Activated naive CD4-positive, alpha-beta T cell treated with anti-CD3 and anti-CD28 coated beads, Interleukin-2, amount 50 U/mL, for 72 hours (primary cell): ENCODE measurements around the gene CEP170B. TPM values are rescaled to one million over a fixed set of nuclear protein-coding genes. Genes with fewer than 3 reads are reported as not detected.
"Not testable (repeated sequence)": the region's sequence is repeated elsewhere in the genome, so short reads cannot be mapped to it uniquely, and the experiment has no call there.

Source experiments
- ATAC-seq, 2 donors: fragments of 150-1000 bp; cut with Tn5 transposase; 2 replicates each; pipeline ENCODE4 v1.10.0; 2021; ENCODE audit warnings: mild to moderate bottlenecking in 2 of 2, moderate library complexity in 2 of 2
- DNase-seq, 2 donors: peaks; one replicate each; pipeline ENCODE4 v3.0.0; 2021 to 2022; ENCODE audit warnings: low spot score in 2 of 2
- H3K27ac Mint-ChIP-seq, 2 donors: one replicate each; pipeline ENCODE4 v1.8.0; 2022; ENCODE audit warnings: mild to moderate bottlenecking in 2 of 2, mixed read lengths in 2 of 2
- H3K36me3 Mint-ChIP-seq, 2 donors: one replicate each; pipeline ENCODE4 v1.8.0; 2022; ENCODE audit warnings: mixed read lengths in 2 of 2
- H3K9me3 Mint-ChIP-seq, 2 donors: one replicate each; pipeline ENCODE4 v1.8.0; 2022; ENCODE audit warnings: mixed read lengths in 2 of 2
- total RNA-seq, 2 donors: library from RNA; stranded (reverse); gene quantifications; one replicate each; pipeline ENCODE4 v1.2.3, GENCODE V29; 2022

Gene CEP170B
- total RNA-seq, 2 donors from 2014 or later, result 6.0 to 9.4 TPM

- Mint-ChIP-seq H3K27ac (no peak overlapping the region), H3K36me3 (no peaks in the 10 kb centered on the region), H3K9me3 (no peaks in the 10 kb centered on the region)
- no peak for DNase-seq
- ATAC-seq, result no peak
Observed at GRCh38 chr14:104937694-104938365, 72.8 kb downstream of the CEP170B start.

DNA sequence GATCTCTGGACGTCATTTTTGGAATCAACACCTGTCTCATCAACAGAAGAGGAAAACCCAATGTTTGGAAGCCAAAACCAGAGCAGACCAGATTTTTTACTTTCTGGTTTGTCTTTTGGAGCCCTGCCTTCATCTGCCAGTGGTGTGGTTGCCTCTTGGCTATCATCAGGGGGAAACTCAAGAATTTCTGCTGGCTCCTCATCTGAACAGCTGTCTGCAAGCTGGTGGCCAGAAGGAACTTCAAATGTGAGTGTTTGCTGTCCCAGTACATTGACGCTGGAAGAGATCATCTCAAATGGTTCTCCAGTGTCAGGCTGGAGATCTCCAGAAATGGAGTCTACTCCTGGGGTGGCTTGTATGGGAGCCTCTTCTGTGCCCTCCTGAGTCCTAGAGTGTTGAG, 73.4 kb downstream of the CEP170B start:
- H3K9me3 Mint-ChIP-seq, result no peaks in the 10 kb centered on the region
- H3K36me3 Mint-ChIP-seq, result no peaks in the 10 kb centered on the region
- no peak overlapping the region for H3K27ac Mint-ChIP-seq
- ATAC-seq (no peak), DNase-seq (no peak)

- no peak overlapping the region for H3K27ac Mint-ChIP-seq
- ATAC-seq (no peak), DNase-seq (no peak)
- H3K36me3 Mint-ChIP-seq, result no peaks in the 10 kb centered on the region
- H3K9me3 Mint-ChIP-seq, result no peaks in the 10 kb centered on the region
Observed at GRCh38 chr14:104938960-104939359, 73.9 kb downstream of the CEP170B start.

- ATAC-seq (peak in 1 of 2 donors; percentile 57), DNase-seq (no peak)
- Mint-ChIP-seq H3K27ac (no peak overlapping the region), H3K36me3 (no peaks in the 10 kb centered on the region), H3K9me3 (no peaks in the 10 kb centered on the region)
Observed at GRCh38 chr14:104939666-104940410, 74.8 kb downstream of the CEP170B start.

GRCh38 chr14:104940526-104941150, 75.6 kb downstream of the CEP170B start:
- no peaks in the 10 kb centered on the region for H3K36me3 Mint-ChIP-seq
- no peak for ATAC-seq
- H3K27ac Mint-ChIP-seq, result peak overlapping the region in 1 of 2 donors; percentile 10
- H3K9me3 Mint-ChIP-seq, result no peaks in the 10 kb centered on the region
- no peak for DNase-seq

DNA sequence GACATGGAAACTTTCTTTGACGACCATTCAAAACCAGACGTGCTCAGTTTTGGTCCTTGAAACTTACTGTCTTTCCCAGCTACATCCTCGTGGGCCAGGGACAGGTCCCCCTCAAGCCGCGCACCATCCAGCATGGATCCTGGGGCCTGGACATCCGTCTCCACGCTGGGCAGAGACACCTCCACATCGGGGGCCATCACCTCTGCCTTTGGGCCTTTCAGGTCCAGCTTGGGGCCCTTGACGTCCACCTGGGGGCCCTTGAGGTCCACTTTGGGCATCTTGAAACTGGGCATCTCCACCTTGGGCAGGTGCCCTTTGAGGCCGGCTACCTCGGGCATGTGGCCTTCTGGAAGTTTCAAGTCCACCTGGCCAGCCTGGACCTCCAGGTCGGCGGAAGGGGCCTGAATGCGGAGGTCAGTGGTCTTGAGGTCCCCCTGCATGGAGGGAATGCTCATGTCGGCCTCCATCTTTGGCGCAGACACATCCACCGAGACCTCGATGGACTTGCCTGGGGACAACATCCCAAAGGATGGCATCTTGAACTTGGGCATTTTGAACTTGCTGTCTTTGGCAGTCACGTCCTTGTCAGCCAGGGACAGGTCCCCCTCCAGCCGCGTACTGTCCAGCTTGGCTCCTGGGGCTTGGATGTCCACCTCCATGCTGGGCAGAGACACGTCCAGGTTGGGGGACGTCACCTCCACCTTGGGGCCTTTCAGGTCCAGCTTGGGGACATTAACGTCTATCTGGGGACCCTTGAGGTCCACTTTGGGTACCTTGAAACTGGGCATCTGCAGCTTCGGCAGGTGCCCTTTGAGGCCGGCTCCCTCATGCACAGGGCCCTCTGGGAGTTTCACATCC, 76.7 kb downstream of the CEP170B start:
- Mint-ChIP-seq H3K27ac (no peak overlapping the region), H3K36me3 (no peaks in the 10 kb centered on the region), H3K9me3 (no peaks in the 10 kb centered on the region)
- DNase-seq, result no peak
- ATAC-seq, result no peak

DNA sequence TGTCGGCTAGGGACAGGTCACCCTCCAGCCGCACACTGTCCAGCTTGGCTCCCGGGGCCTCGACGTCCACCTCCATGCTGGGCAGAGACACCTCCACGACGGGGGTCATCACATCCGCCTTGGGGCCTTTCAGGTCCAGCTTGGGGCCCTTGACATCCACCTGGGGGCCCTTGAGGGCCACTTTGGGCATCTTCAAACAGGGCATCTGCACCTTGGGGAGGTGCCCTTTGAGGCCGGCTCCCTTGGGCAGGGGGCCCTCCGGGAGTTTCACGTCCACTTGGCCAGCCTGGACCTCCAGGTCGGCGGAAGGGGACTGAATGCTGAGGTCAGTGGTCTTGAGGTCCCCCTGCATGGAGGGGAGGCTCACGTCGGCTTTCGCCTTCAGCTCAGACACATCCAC, 77.5 kb downstream of the CEP170B start:
- no peak for DNase-seq
- Mint-ChIP-seq H3K36me3 (no peaks in the 10 kb centered on the region), H3K9me3 (no peaks in the 10 kb centered on the region), H3K27ac (no peak overlapping the region)
- no peak for ATAC-seq

- not testable (repeated sequence) for H3K36me3 Mint-ChIP-seq, ATAC-seq, H3K9me3 Mint-ChIP-seq, H3K27ac Mint-ChIP-seq, DNase-seq
Observed at GRCh38 chr14:104943216-104944015, 78.3 kb downstream of the CEP170B start.

DNA sequence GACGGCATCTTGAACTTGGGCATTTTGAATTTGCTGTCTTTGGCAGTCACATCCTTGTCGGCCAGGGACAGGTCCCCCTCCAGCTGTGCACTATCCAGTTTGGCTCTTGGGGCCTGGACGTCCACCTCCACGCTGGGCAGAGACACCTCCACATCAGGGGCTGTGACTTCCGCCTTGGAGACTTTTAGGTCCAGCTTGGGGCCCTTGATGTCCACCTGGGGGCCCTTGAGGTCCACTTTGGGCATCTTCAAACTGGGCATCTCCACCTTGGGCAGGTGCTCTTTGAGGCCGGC, 78.9 kb downstream of the CEP170B start:
- H3K9me3 Mint-ChIP-seq, ATAC-seq, DNase-seq, H3K36me3 Mint-ChIP-seq, H3K27ac Mint-ChIP-seq: not testable (repeated sequence)

GRCh38 chr14:104944436-104945205, 79.6 kb downstream of the CEP170B start:
- not testable (repeated sequence) for ATAC-seq, H3K36me3 Mint-ChIP-seq, DNase-seq, H3K9me3 Mint-ChIP-seq, H3K27ac Mint-ChIP-seq

DNA sequence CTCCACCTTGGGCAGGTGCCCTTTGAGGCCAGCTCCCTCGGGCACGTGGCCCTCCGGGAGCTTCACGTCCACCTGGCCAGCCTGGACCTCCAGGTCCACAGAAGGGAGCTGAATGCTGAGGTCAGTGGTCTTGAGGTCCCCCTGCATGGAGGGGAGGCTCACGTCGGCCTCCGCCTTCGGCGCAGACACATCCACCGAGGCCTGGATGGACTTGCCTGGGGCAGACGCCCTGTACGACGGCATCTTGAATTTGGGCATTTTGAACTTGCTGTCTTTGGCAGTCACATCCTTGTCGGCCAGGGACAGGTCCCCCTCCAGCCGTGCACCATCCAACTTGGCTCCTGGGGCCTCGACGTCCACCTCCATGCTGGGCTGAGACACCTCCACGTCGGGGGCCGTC, 80.2 kb downstream of the CEP170B start:
- not testable (repeated sequence) for ATAC-seq, DNase-seq, H3K9me3 Mint-ChIP-seq, H3K36me3 Mint-ChIP-seq
- H3K27ac Mint-ChIP-seq, result peak overlapping the region in 1 of 2 donors; percentile 60

Other genes starting within 250 kb of the CEP170B start
- 10 to 100 TPM; 48.6 to 82.7 TPM for gene INF2, start 175.7 kb upstream of the CEP170B start, total RNA-seq
- 1 to 10 TPM; 2.7 to 7.3 TPM for gene ADSS1, start 141.0 kb upstream of the CEP170B start, total RNA-seq
- 10 to 100 TPM; 86.1 to 87.1 TPM for gene SIVA1, start 112.1 kb upstream of the CEP170B start, total RNA-seq
- 100 to 1,000 TPM; 111 to 113 TPM for gene AKT1, start 69.5 kb upstream of the CEP170B start, total RNA-seq
- 1 to 10 TPM; 2.0 to 2.9 TPM for gene ZBTB42, start 64.2 kb upstream of the CEP170B start, total RNA-seq
- gene PLD4, start 59.6 kb downstream of the CEP170B start, total RNA-seq, result under 1 TPM in 1 of 2 donors, not detected in 1; 0.04 TPM
- under 1 TPM; 0.02 to 0.10 TPM for gene AHNAK2, start 113.1 kb downstream of the CEP170B start, total RNA-seq
- gene CLBA1, start 120.5 kb downstream of the CEP170B start, total RNA-seq, result under 1 TPM; 0.20 to 0.97 TPM
- gene CDCA4, start 155.8 kb downstream of the CEP170B start, total RNA-seq, result 10 to 100 TPM; 54.2 to 61.1 TPM
- gene GPR132, start 200.2 kb downstream of the CEP170B start, total RNA-seq, result 10 to 100 TPM; 24.9 to 32.6 TPM